Loucy (cell line): ENCODE data around the gene SPATA13.

Experiments
- H2AFZ ChIP-seq: fragments of 200-600 bp; sonication (generic); 2 replicates; pipeline ENCODE4 v1.6.0; 2016; ENCODE audit warnings: antibody characterized with exemption, mild to moderate bottlenecking, low read length, moderate library complexity
- H3F3A ChIP-seq: fragments of 200-600 bp; 2 replicates; pipeline ENCODE4 v1.6.0; 2016; ENCODE audit warnings: antibody characterized with exemption, low read depth, mild to moderate bottlenecking
- H3K27me3 ChIP-seq: fragments of 200-600 bp; sonication (generic); 2 replicates; pipeline ENCODE4 v1.6.1; 2014; ENCODE audit warnings: low read length, mild to moderate bottlenecking; ENCODE audit not compliant: insufficient read depth, poor library complexity, severe bottlenecking
- H3K36me3 ChIP-seq: fragments of 200-600 bp; sonication (generic); 2 replicates; pipeline ENCODE4 v1.6.1; 2016; ENCODE audit warnings: low read length; ENCODE audit not compliant: insufficient read depth
- H3K4me1 ChIP-seq: fragments of 200-600 bp; sonication (generic); 2 replicates; pipeline ENCODE4 v1.5.1; 2014; ENCODE audit warnings: low read length, mild to moderate bottlenecking; ENCODE audit not compliant: insufficient read depth, poor library complexity, severe bottlenecking
- H3K4me2 ChIP-seq: fragments of 200-600 bp; sonication (generic); 2 replicates; pipeline ENCODE4 v1.6.0; 2014; ENCODE audit warnings: antibody characterized with exemption, low read length, low read depth, mild to moderate bottlenecking; ENCODE audit not compliant: poor library complexity, severe bottlenecking
- H3K4me3 ChIP-seq: fragments of 200-600 bp; sonication (generic); 2 replicates; pipeline ENCODE4 v1.5.1; 2014; ENCODE audit warnings: low read length, mild to moderate bottlenecking, mixed read lengths; ENCODE audit not compliant: poor library complexity, severe bottlenecking
- H3K79me2 ChIP-seq: fragments of 200-600 bp; sonication (generic); 2 replicates; pipeline ENCODE4 v1.6.1; 2014; ENCODE audit warnings: low read length; ENCODE audit not compliant: insufficient read depth
- H3K9ac ChIP-seq: fragments of 200-600 bp; sonication (generic); 2 replicates; pipeline ENCODE4 v1.6.0; 2014; ENCODE audit warnings: mild to moderate bottlenecking, low read depth, low read length, moderate library complexity; ENCODE audit not compliant: poor library complexity, severe bottlenecking
- H3K9me2 ChIP-seq: fragments of 200-600 bp; sonication (generic); replicated peaks from 2 replicates; pipeline ENCODE4 v1.6.1; 2016; ENCODE audit warnings: low read depth, low read length, mixed read lengths
- H3K9me3 ChIP-seq: fragments of 200-600 bp; sonication (generic); 2 replicates; pipeline ENCODE4 v1.6.1; 2014; ENCODE audit warnings: mild to moderate bottlenecking, antibody characterized with exemption, low read length, low read depth; ENCODE audit not compliant: insufficient read depth
- H4K20me1 ChIP-seq: fragments of 200-600 bp; sonication (generic); 2 replicates; pipeline ENCODE4 v1.6.0; 2014; ENCODE audit warnings: antibody characterized with exemption, low read length, mild to moderate bottlenecking; ENCODE audit not compliant: insufficient read depth, poor library complexity, severe bottlenecking
- CTCF ChIP-seq: fragments of 200-600 bp; sonication (generic); conservative IDR thresholded peaks from 2 replicates; pipeline ENCODE4 v1.5.1; 2014; ENCODE audit warnings: mild to moderate bottlenecking, antibody characterized with exemption, low read length
- EZH2phosphoT487 ChIP-seq: fragments of 200-600 bp; IDR thresholded peaks from 2 replicates; pipeline ENCODE4 v1.6.1; 2018; ENCODE audit warnings: antibody characterized with exemption, mild to moderate bottlenecking, moderate library complexity, borderline replicate concordance

SPATA13 gene

GRCh38 chr13:24228852-24229458 lies 68.4 kb downstream of the SPATA13 start:
- peak; percentile 94 for TF ChIP-seq CTCF
- TF ChIP-seq EZH2phosphoT487 = no peak
- H3K36me3 ChIP-seq = peaks cover 23% of the 10 kb centered on the region; the same call in 1 of the 2 replicates
- H3K27me3 ChIP-seq = no peaks in the 10 kb centered on the region
- H3K4me2 ChIP-seq = no peak overlapping the region
- H3K9me3 ChIP-seq = no peaks in the 10 kb centered on the region
- peaks cover 16% of the 10 kb centered on the region; the same call in 1 of the 2 replicates for H3K79me2 ChIP-seq
- no peaks in the 10 kb centered on the region for H3K9me2 ChIP-seq
- H2AFZ ChIP-seq = no peak overlapping the region
- no peak overlapping the region for H3K4me3 ChIP-seq
- no peak overlapping the region for H3K9ac ChIP-seq
- H4K20me1 ChIP-seq = no peaks in the 10 kb centered on the region
- no peaks in the 10 kb centered on the region for H3F3A ChIP-seq
- H3K4me1 ChIP-seq = peaks cover 8% of the 10 kb centered on the region

DNA sequence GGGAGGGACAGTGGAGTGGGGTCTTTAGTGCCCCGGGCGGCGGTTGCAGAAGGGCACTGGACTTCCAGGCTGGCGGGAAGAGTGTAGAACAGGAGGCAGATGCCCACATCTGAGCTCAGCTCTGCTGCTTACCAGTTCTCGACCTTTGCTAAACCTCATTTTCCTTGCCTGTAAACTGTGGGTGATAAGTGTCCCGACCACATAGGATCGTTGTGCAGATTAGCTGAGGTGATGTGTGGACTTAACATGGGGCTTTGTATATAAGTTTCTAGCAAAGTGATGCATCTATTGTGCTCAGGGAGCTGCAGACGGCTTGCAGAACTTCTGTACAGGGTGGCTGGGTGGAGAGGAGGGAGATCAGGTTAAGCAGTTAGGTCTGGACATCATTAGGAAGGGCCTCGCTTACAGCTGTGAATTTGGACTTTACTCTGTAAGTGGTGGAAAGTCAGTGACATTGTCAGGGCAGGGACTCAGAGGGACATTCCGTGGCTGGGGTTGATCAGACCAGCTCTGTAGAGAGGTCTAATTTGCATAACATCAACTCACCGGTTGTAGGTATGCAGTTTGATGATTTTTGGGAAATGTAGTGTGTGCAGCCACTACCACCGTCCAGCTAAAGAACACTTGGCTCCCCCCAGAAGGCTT lies 70.0 kb downstream of the SPATA13 start:
- H3K27me3 ChIP-seq = no peaks in the 10 kb centered on the region
- peaks cover 18% of the 10 kb centered on the region; the same call in 1 of the 2 replicates for H3K79me2 ChIP-seq
- peaks cover 4% of the 10 kb centered on the region for H3K4me1 ChIP-seq
- H3K9me2 ChIP-seq = no peaks in the 10 kb centered on the region
- peaks cover 7% of the 10 kb centered on the region; the same call in 1 of the 2 replicates for H3K36me3 ChIP-seq
- H3K9ac ChIP-seq = no peak overlapping the region
- no peak overlapping the region for H3K4me3 ChIP-seq
- no peak overlapping the region for H3K4me2 ChIP-seq
- H3K9me3 ChIP-seq = no peaks in the 10 kb centered on the region
- H4K20me1 ChIP-seq = no peaks in the 10 kb centered on the region
- TF ChIP-seq CTCF (no peak), EZH2phosphoT487 (no peak)
- no peak overlapping the region for H2AFZ ChIP-seq
- H3F3A ChIP-seq = no peaks in the 10 kb centered on the region

DNA sequence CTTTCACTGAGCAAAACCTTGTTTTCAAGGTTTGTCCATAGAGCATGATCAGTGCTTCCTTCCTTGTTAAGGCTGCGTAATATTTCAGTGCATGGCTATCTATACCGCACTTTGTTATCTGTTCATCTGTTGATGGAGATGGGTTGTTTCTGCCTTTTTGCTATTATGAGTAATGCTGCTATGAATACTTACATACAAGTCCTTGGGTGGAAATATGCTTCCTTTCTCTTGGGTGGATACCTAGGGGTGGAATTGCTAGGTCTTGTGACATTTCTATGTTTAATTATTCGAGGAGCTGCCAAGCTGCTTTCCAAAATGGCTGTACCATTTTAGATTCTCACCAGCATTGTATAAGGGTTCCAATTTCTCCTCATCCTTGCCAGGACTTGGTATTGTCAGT lies 70.9 kb downstream of the SPATA13 start:
- Histone ChIP-seq H3K27me3 (no peaks in the 10 kb centered on the region), H2AFZ (no peak overlapping the region), H3K4me3 (no peak overlapping the region), H3K4me1 (peaks cover 3% of the 10 kb centered on the region), H4K20me1 (no peaks in the 10 kb centered on the region), H3F3A (no peaks in the 10 kb centered on the region), H3K36me3 (no peaks in the 10 kb centered on the region), H3K9ac (no peak overlapping the region), H3K4me2 (no peak overlapping the region), H3K79me2 (peaks cover 18% of the 10 kb centered on the region; the same call in 1 of the 2 replicates), H3K9me2 (no peaks in the 10 kb centered on the region), H3K9me3 (no peaks in the 10 kb centered on the region)
- TF ChIP-seq EZH2phosphoT487 (no peak), CTCF (no peak)
